ENCODE results near the gene C2CD4A.

DNA sequence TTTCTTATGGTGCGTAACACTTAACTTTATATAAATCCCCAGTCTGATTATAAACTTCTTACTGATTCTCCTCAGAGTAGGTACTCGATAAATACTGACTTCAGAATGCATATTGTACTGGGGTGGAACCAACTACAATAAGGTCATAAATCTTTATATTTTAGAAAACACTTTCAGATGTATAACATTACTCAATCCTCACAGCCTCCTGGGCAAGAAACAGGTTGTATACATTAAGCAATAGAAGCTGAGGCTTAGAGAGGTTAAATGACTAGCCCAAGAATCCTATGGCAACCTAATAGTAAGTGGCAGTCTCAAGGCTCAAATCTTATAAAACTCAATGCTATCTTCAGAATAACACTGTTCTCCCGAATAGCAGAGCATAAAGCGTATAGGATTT is 15.6 kb upstream of the C2CD4A start:
- TF ChIP-seq, protein P1, sequence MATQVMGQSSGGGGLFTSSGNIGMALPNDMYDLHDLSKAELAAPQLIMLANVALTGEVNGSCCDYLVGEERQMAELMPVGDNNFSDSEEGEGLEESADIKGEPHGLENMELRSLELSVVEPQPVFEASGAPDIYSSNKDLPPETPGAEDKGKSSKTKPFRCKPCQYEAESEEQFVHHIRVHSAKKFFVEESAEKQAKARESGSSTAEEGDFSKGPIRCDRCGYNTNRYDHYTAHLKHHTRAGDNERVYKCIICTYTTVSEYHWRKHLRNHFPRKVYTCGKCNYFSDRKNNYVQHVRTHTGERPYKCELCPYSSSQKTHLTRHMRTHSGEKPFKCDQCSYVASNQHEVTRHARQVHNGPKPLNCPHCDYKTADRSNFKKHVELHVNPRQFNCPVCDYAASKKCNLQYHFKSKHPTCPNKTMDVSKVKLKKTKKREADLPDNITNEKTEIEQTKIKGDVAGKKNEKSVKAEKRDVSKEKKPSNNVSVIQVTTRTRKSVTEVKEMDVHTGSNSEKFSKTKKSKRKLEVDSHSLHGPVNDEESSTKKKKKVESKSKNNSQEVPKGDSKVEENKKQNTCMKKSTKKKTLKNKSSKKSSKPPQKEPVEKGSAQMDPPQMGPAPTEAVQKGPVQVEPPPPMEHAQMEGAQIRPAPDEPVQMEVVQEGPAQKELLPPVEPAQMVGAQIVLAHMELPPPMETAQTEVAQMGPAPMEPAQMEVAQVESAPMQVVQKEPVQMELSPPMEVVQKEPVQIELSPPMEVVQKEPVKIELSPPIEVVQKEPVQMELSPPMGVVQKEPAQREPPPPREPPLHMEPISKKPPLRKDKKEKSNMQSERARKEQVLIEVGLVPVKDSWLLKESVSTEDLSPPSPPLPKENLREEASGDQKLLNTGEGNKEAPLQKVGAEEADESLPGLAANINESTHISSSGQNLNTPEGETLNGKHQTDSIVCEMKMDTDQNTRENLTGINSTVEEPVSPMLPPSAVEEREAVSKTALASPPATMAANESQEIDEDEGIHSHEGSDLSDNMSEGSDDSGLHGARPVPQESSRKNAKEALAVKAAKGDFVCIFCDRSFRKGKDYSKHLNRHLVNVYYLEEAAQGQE (IDR thresholded peaks at IDR 0.05; ENCODE audit: low read depth) = no peak
- TF ChIP-seq EP300 (IDR thresholded peaks at IDR 0.05; ENCODE audit: borderline replicate concordance) = no peak
- TF ChIP-seq RAD21 (IDR thresholded peaks at IDR 0.05; ENCODE audit: low read depth) = no peak
- no peak for TF ChIP-seq YY1 (IDR thresholded peaks at IDR 0.05; ENCODE audit: low read depth)
- no peak for TF ChIP-seq TAF1 (IDR thresholded peaks at IDR 0.05; ENCODE audit: low read depth)
- TF ChIP-seq EGR1 (IDR thresholded peaks at IDR 0.05) = no peak
- TF ChIP-seq CEBPB (IDR thresholded peaks at IDR 0.05) = no peak
- TF ChIP-seq TCF12 (IDR thresholded peaks at IDR 0.05; ENCODE audit: low read depth) = no peak
- no peak for TF ChIP-seq FOXM1 (IDR thresholded peaks at IDR 0.05; ENCODE audit: borderline replicate concordance, low read depth)
- TF ChIP-seq, protein P2, sequence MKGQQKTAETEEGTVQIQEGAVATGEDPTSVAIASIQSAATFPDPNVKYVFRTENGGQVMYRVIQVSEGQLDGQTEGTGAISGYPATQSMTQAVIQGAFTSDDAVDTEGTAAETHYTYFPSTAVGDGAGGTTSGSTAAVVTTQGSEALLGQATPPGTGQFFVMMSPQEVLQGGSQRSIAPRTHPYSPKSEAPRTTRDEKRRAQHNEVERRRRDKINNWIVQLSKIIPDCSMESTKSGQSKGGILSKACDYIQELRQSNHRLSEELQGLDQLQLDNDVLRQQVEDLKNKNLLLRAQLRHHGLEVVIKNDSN (IDR thresholded peaks at IDR 0.05) = no peak
- TF ChIP-seq, protein P3, sequence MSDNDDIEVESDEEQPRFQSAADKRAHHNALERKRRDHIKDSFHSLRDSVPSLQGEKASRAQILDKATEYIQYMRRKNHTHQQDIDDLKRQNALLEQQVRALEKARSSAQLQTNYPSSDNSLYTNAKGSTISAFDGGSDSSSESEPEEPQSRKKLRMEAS (IDR thresholded peaks at IDR 0.05) = no peak

All from Ishikawa (cell line).